NCI-H128 (cell line): ENCODE data around the gene NOC3L.
"Not testable (repeated sequence)": the region's sequence is repeated elsewhere in the genome, so short reads cannot be mapped to it uniquely, and the experiment has no call there.

Source experiments
- DNase-seq: peaks from one replicate; lab custom pipeline; 2025; ENCODE audit not compliant: unreplicated experiment; lab: John Stamatoyannopoulos, UW

NOC3L gene

GRCh38 chr10:94362360-94363250, at the start of gene NOC3L:
NOC3L (minus strand) TSS chr10:94362939; CDS start chr10:94362838, 101 bp downstream.
- peak; percentile 69 for DNase-seq

GRCh38 chr10:94412449-94412848, 49.7 kb upstream of the NOC3L start:
- DNase-seq = no peak

GRCh38 chr10:94411304-94411703, 48.6 kb upstream of the NOC3L start:
- DNase-seq = no peak

GRCh38 chr10:94409021-94409657, 46.4 kb upstream of the NOC3L start:
- DNase-seq = no peak

GRCh38 chr10:94407668-94408067, 44.9 kb upstream of the NOC3L start:
- DNase-seq = no peak

- no peak for DNase-seq
Observed at GRCh38 chr10:94405406-94405805, 42.7 kb upstream of the NOC3L start.

- no peak for DNase-seq
Observed at GRCh38 chr10:94403380-94404213, 40.9 kb upstream of the NOC3L start.

- no peak for DNase-seq
Observed at GRCh38 chr10:94402843-94403379, 40.2 kb upstream of the NOC3L start.

- peak; percentile 70 for DNase-seq
Observed at GRCh38 chr10:94402204-94402842, 39.6 kb upstream of the NOC3L start, which contains the start of gene TBC1D12. TBC1D12 (plus strand) TSS chr10:94402541; CDS start chr10:94402614, 73 bp downstream.

- no peak for DNase-seq
Observed at GRCh38 chr10:94398762-94399161, 36.0 kb upstream of the NOC3L start.

- DNase-seq = no peak
Observed at GRCh38 chr10:94397549-94398370, 35.0 kb upstream of the NOC3L start.

- not testable (repeated sequence) for DNase-seq
Observed at GRCh38 chr10:94392117-94392516, 29.4 kb upstream of the NOC3L start.

GRCh38 chr10:94385733-94386132, 23.0 kb upstream of the NOC3L start:
- not testable (repeated sequence) for DNase-seq

GRCh38 chr10:94383530-94383929, 20.8 kb upstream of the NOC3L start:
- DNase-seq = no peak

- DNase-seq = no peak
Observed at GRCh38 chr10:94376865-94377264, 14.1 kb upstream of the NOC3L start.

GRCh38 chr10:94375374-94375773, 12.6 kb upstream of the NOC3L start:
- no peak for DNase-seq

- DNase-seq = no peak
Observed at GRCh38 chr10:94370501-94370900, 7.8 kb upstream of the NOC3L start.

GRCh38 chr10:94366382-94366781, 3.6 kb upstream of the NOC3L start:
- DNase-seq = no peak

GRCh38 chr10:94364482-94364881, 1.7 kb upstream of the NOC3L start:
- DNase-seq = no peak

GRCh38 chr10:94363251-94363565, 469 bp upstream of the NOC3L start:
- no peak for DNase-seq
